Epidermal melanocyte (primary cell): Measurements from ENCODE around the gene COL12A1.
A peak's percentile ranks its signal among the peaks of the same experiment; 100 is the strongest.

Source experiments
- DNase-seq: peaks from one replicate; pipeline ENCODE4 v3.0.0; 2011; ENCODE audit warnings: low spot score; ENCODE audit not compliant: insufficient read length

The COL12A1 gene

DNA sequence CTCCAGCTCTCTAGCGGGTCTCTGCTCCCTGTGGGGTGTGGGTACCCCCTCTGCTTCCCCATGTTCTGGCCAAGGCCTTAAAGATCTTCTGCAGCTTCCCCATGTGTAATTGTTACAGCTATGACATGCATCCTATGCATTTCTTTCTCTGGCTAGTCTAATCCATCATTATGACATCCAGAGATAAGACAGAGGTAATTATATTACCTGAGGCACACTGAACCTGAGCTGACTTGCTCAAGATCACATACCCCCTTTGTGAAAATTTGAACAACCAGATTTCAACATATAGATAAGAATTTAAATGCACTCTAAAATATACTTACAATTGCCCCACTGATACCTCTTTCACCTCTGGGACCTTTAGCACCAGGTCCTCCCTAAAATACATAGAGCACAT is 102.4 kb downstream of the COL12A1 start:
- DNase-seq = no peak

DNA sequence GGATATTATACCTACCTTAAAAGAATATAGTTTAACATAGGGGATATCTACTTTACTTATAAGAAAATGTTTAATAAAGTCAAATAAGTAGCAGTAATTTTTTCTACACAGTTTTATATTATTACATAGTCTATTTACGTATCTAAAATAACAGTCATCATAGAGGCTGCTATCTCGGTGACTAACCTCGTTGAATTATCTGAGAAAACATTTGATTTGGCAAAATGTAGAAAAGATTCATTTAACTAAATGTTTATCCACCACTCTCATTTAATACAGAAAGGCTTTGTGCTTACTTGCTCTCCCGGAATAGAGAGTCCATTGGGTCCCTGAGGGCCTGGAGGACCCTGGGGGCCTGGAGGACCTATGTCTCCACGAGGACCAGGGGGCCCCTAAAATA is 103.6 kb downstream of the COL12A1 start:
- DNase-seq = no peak

DNA sequence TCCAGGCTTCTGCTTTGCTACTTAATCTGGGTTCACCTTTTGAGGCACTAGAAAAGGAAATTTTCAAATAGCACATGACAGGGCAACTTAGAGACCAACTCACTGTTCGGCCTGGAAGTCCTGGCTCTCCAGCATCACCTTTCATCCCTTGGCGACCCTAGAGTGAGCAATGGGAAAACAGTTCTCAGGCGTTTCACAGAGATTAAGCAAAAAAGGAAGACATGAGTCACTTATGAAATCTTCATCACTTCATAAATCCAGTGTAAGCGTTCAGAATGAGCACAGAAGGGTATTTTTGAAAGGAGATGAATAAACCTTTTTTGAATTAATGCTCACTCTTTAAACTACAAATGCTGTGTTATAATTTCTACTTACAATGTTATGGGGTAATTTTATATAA is 104.0 kb downstream of the COL12A1 start:
- no peak for DNase-seq

DNA sequence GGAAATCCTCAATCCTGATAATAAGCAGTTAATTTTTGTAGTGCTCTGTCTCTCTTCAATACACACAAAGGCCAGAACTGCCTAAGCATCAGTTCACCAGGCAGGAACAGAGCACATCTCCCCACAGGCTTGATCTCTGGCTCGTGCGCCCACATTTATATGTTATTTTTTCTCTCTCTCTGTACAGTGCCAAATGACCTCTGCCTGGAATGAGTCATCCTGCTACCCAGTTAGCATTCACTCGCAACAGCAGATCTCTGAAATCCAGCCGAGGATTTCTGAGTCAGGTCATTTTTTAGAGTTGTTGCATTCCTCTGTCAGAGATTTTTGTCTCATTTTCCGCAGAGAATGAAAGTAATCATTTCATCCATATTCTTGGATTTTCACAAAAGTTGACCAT is 107.1 kb downstream of the COL12A1 start:
- peak; percentile 74 for DNase-seq

DNA sequence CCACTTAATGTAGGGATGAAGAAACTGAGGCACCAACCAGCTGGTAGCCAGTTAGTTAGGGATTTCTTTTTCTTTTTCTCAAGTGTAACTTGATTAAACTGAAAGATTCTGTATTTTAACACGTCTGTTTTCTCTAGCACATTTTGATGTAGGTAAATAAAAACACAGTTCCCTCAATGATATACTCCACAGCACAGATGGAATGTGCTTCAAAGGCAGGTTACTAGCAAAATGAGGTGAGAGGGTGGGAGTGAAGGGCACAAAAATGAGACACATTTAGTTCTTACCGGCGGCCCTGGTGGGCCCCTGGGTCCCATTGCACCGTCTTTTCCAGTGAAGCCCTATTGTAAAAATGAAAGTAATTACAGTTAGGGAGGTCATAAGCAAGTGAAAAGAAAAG is 108.9 kb downstream of the COL12A1 start:
- DNase-seq = no peak

DNA sequence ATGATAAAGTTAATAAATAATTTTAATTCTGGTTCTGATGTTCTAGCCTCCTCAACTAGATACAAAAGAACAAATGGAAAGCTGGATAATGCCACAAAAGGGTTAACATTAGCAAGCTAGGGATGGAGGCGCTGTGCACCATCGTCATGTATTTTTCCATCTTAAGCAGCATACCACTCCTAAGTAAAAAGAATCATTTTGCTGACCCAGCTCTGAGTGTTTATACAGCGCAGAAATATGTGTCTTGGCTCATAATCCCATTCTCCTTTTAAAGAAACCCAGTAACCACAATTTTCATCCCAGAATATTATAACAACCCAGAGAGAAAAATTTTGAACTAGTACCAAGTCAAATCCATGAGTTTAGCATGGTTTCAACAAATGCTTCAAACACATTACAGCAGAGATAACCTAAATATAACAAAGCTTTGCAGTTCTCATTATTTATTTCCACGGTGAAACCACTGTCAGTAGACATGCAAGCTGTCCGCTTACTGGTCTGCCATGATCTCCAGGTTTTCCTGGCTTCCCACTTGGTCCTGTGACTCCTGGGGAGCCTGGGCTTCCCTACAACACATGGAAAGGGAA is 111.1 kb downstream of the COL12A1 start:
- DNase-seq = no peak

DNA sequence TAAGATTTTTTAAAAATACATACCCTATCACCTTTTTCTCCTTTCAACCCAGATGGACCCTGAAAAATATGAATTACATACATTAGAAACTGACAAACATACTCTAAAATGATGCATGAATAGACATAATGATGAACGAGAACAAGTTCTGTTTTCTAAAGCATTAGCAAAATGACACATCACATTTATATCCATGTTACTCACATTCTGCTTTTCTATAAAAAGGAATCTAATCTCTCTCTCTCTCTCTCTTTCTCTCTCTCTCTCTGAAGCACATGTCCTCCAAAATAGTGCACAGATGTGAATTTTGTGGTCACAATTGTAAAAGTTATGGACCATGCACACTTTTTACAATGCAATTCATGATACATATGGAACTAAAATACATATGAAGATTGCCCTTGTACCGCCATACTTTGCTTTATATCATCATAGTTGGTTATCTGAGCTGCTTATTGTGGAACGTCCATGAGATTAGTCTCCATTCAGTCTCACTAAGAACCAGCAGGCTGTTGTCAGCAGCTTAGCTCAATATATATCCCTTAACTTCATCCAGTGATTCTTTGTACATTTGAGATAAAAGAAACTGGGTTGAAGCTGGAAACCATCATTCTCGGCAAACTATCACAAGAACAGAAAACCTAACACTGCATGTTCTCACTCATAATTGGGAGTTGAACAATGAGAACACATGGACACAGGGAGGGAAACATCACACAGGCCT is 114.2 kb downstream of the COL12A1 start:
- DNase-seq = no peak

DNA sequence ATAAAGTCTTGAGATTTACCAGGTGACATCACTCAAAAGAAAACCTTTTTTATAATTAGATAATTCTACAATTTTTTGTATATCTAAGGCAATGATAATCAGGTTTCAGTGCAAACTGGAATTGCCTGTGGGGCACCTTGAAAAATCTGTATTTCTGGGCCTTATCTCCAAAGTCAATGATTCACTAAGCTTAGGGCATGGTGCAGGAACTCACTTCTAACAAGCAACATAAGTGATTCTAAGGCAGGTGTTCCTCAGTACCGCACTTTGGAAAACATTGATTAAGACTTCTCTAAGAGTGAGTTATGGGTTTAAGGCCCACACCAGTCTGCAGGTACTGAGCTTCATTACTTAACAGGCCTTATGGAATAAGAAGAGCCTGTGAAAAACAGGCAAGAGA is 115.3 kb downstream of the COL12A1 start:
- no peak for DNase-seq

DNA sequence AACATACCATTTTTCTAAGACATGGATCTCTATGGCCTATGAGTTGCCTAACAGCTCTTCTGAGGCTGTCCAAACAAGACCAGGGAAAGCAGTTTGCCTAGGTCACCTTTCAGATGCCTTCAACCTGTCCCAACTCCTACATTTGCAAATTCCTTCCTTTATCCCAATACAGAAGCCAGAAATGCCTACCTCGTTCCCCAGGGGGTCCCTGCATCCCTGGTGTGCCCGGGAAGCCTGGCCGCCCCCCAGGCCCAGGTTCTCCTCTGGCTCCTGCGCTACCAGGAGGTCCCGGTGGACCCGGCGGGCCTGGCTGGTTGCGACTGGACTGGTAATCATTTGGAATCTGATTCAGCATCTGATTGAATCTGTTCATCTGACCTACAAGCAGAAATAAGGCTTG is 115.9 kb downstream of the COL12A1 start:
- DNase-seq = no peak

DNA sequence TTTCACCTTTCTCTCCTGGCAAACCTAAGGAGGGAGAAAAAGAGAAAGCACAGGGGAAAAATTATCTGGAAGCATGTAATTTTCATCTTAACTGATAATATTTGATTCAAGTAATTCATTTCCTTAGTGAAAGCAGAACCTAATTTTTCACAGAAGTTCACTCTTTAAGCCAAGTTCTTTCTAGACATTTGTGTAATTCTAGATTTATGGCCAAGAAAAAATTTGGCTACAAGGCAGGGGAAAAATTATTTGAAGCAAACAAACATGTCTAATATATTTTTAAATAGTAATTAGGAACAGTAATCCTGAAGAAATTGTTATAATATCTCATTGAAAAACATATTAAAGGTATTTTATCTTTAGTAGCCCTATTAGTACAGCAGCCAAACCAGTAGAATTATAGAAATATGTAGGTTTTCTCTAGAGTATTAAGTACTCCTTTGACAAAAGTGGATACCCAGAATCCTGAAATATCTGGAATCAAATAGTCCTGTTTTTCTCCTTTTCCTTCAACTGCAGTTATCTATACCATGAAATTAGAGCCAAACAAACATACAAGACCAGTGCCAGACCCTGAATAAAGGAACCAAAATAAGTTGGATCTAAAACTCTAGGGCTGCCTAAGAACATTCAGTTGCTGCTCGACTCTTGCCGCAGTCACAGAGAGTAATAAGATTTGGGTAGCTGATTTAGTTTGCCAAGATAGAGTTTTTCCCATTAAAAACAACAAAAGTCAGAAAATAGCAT is 116.5 kb downstream of the COL12A1 start:
- DNase-seq = no peak

DNA sequence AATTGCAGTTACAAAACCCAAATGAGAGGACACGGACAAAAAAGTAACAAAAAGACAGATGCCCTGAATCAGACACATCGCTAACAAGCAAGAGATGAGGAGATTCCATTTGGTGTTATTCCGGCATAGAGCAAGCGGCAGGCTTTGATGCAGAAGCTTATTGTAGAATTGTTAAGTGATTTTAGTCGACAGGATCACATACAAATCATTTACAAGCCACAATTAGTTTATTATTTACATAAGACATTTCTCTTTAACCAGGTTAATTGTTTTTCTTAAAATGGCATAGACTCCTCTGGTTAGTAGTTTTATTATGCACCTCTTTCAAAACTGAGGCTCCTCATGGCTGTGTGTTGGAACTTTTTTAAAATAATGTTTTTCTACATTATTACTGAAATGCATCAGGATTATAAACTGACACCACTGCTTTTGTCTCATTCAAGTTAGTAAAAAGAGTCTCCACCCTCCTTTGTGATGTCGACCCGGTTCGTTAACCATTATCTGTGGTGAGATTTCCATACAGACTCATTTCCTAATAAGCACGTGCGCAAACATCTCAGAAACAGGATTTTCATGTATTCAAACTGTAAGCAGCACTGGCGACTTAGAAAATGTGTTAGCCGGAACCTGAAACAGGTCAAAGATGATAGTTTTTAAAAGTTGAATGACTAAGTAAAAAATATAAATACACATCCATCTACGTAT is 119.8 kb downstream of the COL12A1 start:
- DNase-seq = no peak

DNA sequence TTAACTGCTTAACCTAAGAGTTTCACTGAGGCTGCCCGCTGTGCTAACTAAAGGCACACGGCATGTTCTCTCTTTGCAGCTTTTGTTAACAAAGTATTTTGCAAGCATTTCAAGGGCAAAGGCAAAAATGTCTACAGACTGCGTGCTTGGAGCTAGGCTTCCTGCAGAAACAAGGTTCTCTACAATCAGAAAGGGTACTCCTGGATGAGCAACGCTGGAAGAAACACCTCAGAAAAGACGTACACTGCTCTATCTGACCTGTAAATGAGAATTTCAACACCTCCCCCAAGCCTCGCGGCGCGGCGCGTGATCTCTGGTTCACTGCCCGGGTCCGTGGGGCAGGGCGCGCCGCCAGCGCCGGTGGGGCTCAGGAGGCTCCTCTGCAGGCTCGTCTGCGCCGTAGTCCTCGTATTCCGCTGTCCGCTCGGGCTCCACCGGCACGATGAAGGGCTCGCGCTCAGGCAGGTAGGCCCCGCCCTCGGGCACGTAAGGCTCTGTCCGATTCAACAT is 120.9 kb downstream of the COL12A1 start:
- no peak for DNase-seq

DNA sequence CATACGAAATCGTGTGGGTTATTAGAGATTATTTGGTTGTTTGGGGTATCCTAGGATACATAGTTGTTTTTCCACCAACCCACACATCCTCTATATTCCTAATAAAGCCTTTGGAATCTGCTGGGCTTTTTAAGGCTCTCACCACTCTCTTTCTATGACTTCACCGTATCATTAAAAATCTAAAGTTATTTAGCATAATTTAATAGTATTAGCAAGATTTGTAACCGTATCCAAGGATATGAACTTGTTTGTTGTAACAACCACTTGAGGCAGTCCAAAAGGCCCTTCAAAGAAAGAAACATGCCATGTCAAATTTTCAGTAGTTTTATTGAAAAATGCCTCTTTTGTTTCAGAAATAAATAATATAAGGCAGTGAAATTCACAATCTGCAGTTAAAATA is 121.8 kb downstream of the COL12A1 start:
- no peak for DNase-seq

DNA sequence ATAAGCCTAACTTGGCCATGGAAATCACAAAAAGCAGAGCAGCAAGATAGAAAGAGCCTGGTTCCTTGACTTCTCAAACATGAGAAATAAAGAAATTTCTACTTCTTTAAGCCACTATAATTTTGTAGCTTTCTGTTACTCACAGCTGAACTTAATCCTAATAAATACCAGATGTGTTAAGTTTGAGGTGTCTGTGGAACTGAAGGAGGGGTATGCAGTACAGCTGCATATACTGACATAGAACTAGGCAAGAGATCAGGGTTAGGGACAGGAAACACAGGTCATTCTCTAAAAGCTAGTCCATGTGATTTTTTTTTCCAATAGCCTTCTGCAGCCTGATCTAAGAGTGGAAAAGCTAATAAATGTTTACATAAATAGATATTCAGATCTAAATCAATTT is 123.9 kb downstream of the COL12A1 start:
- no peak for DNase-seq

DNA sequence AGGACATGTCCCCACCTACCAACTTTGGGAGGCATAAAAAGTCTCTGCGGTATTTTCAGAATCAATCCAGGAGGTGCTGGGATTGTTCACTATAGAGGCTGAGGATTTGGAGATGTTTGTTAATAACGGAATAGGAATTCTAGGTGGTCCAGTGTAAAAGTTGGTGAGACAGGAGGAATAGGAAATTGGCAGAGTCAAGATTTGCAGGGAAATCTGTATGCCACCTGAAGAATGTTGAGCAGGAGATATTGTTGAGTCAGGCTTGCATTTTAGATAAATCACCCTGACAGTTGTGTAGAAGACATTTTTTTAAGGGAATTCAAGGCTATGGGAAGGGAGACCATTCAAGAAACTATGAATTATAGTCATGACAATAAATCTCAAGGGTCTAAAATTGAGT is 124.8 kb downstream of the COL12A1 start:
- DNase-seq = no peak

DNA sequence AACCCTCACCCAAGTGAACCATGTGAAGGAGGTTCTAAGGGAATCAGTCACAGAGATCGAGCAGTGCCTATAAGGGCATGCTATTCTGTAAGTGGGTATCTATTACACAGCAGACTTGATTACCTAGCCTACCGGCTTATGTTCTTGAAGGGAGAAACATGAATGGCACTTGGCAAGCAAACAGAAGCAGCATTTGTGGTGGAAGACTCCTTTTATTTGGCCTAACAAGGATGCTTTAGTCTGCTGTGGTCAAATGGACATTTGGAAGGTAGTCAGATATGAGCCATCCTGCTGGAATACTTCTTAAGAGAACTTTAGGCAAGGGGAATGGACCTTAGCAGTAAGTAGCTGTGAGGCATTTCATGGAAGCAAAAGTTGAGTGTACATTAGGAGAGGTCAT is 126.3 kb downstream of the COL12A1 start:
- DNase-seq = no peak

DNA sequence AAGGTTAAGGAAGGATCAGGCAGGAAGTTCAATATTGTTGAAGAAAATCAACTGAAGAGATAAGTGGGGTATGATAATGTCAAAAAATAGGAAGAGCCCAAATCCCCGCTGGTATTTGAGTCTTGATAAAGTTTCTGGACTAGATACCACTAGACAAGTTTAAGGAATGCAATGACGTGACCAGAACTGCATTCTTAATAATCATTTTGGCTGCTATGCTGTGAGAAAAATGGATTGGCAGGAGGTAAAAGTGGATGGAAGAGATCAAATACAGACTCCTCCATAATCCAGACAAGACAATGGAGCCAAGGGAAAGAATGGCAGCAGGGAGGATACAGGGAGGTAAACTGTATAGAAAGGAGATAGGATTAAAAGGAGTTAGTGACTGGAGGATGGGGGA is 128.2 kb downstream of the COL12A1 start:
- DNase-seq = no peak

DNA sequence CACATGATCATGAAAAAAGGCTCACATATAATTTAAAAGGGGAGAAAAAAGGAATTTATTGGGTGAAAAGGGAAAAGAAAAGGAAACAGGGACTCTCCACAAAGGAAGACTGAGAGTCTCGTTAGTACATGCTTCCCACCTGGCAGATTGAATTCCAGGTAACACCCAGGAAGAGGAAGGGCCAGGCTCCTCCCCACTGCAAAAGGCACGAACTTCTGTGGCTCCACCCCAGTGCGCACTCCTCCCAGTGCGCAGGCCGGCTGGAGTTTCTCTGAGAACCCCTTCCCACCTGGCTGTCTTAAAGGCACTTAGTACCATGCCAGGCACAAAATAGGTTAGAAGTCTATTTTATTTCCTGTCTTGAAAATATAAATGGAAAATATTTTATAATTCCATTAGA is 129.8 kb downstream of the COL12A1 start:
- DNase-seq = no peak

DNA sequence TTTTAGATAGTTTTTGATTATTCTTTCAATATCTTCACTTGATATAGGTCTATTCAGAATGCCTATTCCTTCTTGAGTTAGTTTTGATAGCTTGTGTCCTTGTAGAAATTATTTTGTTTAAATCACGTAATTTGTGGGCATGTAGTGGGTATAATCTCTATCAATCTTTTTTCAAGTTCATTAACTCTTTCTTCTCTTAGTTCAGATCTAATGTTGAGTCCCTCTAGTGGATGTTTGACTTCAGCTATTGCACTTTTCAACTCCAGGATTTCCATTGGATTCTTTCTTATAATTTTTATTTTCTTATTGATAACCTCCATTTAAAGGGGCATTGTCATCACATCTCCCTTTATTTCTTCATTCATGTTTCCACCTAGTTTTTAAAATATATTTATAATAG is 135.6 kb downstream of the COL12A1 start:
- DNase-seq = no peak

DNA sequence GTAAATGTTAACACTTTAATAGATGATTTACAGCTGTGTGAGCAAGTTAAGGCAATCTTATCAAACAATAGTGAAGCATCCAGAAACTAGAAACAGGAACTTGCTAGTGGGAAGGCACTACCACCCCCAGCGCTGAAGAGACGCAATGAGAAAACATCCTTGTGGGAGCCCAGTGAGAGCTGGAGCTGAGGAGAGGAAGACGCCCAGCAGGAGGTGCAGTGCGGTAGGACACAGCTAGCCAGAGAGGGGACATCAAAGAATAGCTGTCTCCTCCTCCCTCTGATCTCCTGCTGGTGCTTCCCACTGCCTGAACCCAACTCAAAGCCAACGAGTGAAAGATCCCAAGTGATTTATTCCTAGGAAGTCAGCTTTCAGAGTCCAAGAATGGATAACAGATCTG is 140.3 kb downstream of the COL12A1 start:
- no peak for DNase-seq

DNA sequence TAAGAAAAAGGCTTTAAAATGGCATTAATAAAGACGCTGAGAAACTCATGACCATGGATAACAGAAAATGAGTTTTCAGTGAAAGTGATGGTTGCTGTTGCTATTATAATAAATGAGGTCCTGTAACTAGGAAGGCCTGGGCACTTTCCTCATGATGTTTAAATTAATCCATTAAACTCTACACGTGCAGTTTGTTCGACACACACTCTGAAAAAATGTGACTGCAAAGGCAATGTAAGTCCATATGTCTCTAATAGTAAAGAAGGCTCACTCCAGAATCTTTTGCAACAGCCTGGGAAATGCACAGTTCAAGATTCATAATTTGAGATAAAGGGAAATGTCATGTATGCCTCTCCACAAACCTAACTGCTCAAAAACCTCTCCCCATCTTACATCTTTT is 153.4 kb downstream of the COL12A1 start:
- no peak for DNase-seq

DNA sequence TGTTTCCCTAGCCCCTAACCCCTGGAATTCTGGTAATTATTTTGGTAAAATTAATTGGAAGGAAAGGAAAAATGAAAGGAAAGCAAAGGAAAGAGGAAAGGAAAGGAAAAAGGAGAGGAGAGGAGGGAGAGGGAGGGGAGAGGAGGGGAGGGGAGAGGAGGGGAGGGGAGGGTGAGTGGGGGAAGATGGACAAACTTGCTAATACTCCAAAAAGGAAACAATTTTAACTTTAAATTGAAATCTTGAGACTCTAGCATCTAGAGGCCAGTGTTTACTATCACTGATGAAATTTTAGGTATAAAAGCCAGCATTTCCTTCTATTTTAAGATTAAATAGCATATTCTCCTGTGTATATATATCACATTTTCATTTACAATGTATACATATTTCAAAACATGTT is 156.5 kb downstream of the COL12A1 start:
- no peak for DNase-seq
